HepG2 (cell line): ENCODE results near the gene MAD2L2. TPM values are rescaled to one million over a fixed set of nuclear protein-coding genes. Genes with fewer than 3 reads are reported as not detected.

Experiments used
- FOXC1 ChIP-seq: sonication (generic); formaldehyde crosslinking; IDR thresholded peaks from 2 replicates; pipeline ENCODE4 v1.8.0; 2022; ENCODE audit warnings: mild to moderate bottlenecking, missing genetic modification reagents, borderline replicate concordance
- FOXJ3 ChIP-seq: sonication (generic); formaldehyde crosslinking; IDR thresholded peaks from 2 replicates; pipeline ENCODE4 v1.4.0; 2020; ENCODE audit warnings: missing genetic modification reagents, mild to moderate bottlenecking, borderline replicate concordance
- HDAC1 ChIP-seq: sonication (generic); formaldehyde crosslinking; IDR thresholded peaks from 2 replicates; pipeline ENCODE4 v1.5.1; 2020; ENCODE audit warnings: mild to moderate bottlenecking, missing genetic modification reagents
- HMGXB4 ChIP-seq, 2 experiments: sonication (generic) in 1 of 2; formaldehyde crosslinking in 1 of 2; IDR thresholded peaks; 2 replicates each; pipeline versions ENCODE4 v1.4.0 to v1.6.1; 2018 to 2020; ENCODE audit warnings: missing genetic modification reagents in 2 of 2, borderline replicate concordance in 1 of 2, low read depth in 1 of 2, mild to moderate bottlenecking in 1 of 2, missing biosample characterization in 1 of 2
- HOMEZ ChIP-seq: IDR thresholded peaks from 2 replicates; pipeline ENCODE4 v1.6.1; 2016; ENCODE audit warnings: low read depth
- MEIS2 ChIP-seq: sonication (generic); formaldehyde crosslinking; IDR thresholded peaks from 2 replicates; pipeline ENCODE4 v1.9.0; 2021; ENCODE audit warnings: mild to moderate bottlenecking, missing genetic modification reagents
- PHF8 ChIP-seq: sonication (generic); formaldehyde crosslinking; IDR thresholded peaks from 2 replicates; pipeline ENCODE4 v1.5.0; 2020; ENCODE audit warnings: missing genetic modification reagents
- STAT6 ChIP-seq: sonication (generic); formaldehyde crosslinking; IDR thresholded peaks from 2 replicates; pipeline ENCODE4 v1.4.0; 2020; ENCODE audit warnings: missing genetic modification reagents, mild to moderate bottlenecking, borderline replicate concordance
- ZBTB40 ChIP-seq, 2 experiments: fragments of 450-650 bp in 1 of 2; sonication (generic) in 1 of 2; formaldehyde crosslinking in 1 of 2; IDR thresholded peaks; 2 replicates each; pipeline versions ENCODE4 v1.6.1 to v1.8.0; 2016 to 2022; ENCODE audit warnings: antibody characterized with exemption in 1 of 2, mild to moderate bottlenecking in 1 of 2, missing genetic modification reagents in 1 of 2
- ZNF616 ChIP-seq: sonication (generic); formaldehyde crosslinking; IDR thresholded peaks from 2 replicates; pipeline ENCODE4 v1.5.0; 2020; ENCODE audit warnings: low read depth, mild to moderate bottlenecking, missing genetic modification reagents
- ZNF788 ChIP-seq: sonication (generic); formaldehyde crosslinking; IDR thresholded peaks from 2 replicates; pipeline ENCODE4 v1.5.0; 2020; ENCODE audit warnings: mild to moderate bottlenecking, missing genetic modification reagents, borderline replicate concordance
- polyA plus RNA-seq, 8 experiments: library from polyadenylated mRNA; depleted of rRNA in 3 of 8; stranded (reverse) in 7 of 8; unstranded in 1 of 8; fragments of >200 nt; fragmentation: Illumina TruSeq in 4 of 8; extraction: Trizol in 4 of 8; gene quantifications; 2 replicates each; pipeline versions ENCODE4 v1.2.1 to v1.2.3, GENCODE V29; 2011 to 2016; ENCODE audit warnings: low read depth in 4 of 8, missing spikeins in 1 of 8, mixed read lengths in 1 of 8; ENCODE audit not compliant: insufficient read depth in 1 of 8
- total RNA-seq, 5 experiments: library from RNA; depleted of rRNA; stranded (reverse); fragments of >200 nt; fragmentation: Illumina TruSeq; extraction: Trizol; gene quantifications; 2 replicates each; pipeline ENCODE4 v1.2.3, GENCODE V29; 2016; ENCODE audit warnings: low read depth in 1 of 5

MAD2L2 gene
- total and polyA plus RNA-seq, 2 of the 13 experiments (the other 11 are each of a cell fraction or from before 2014, with no cell fraction given) = 51.8 to 53.8 TPM

- TF ChIP-seq STAT6 (CRISPR knock-in tag) (peak; percentile 77; the same call in 1 of the 2 replicates), HDAC1 (CRISPR knock-in tag) (peak; percentile 75), ZBTB40 (IDR thresholded peaks at IDR 0.05) (no peak), ZBTB40 (CRISPR knock-in tag; IDR thresholded peaks at IDR 0.05) (0 out of 2 replicates have a peak, but pooled peaks have one; percentile 34), FOXJ3 (CRISPR knock-in tag) (peak; percentile 41; the same call in 1 of the 2 replicates), PHF8 (CRISPR knock-in tag) (peak; percentile 49), ZNF616 (no peak), HOMEZ (no peak), FOXC1 (0 out of 2 replicates have a peak, but pooled peaks have one; percentile 4), HMGXB4 (CRISPR knock-in tag; IDR thresholded peaks at IDR 0.05; ENCODE audit: borderline replicate concordance in 1 of 2, low read depth in 1 of 2) (peak in 1 of 2 experiments; percentile 65; a peak in 1 of 4 replicates), MEIS2 (CRISPR knock-in tag) (peak; percentile 58; the same call in 1 of the 2 replicates), ZNF788 (CRISPR knock-in tag) (peak; percentile 86; the same call in 1 of the 2 replicates)
These were observed 9.2 kb downstream of the MAD2L2 start (continued) for GRCh38 chr1:11671544-11672286.
